Right lobe of liver (tissue), 6 donors: Measurements from ENCODE around the gene SPATA31D3. TPM values are rescaled to one million over a fixed set of nuclear protein-coding genes. Genes with fewer than 3 reads are reported as not detected.

Experiments used
- ATAC-seq, 4 donors: fragments of 200-7000 bp; cut with Tn5 transposase; one replicate each; pipeline ENCODE4 v1.9.1; 2020; ENCODE audit warnings: mild to moderate bottlenecking in 4 of 4, moderate library complexity in 4 of 4
- DNase-seq, 3 donors: peaks; one replicate each; pipeline ENCODE4 v3.0.0-alpha.2; 2020
- H3K27ac ChIP-seq, 3 donors: fragments of 200-600 bp; one replicate each; pipeline ENCODE4 v1.8.0; 2022
- H3K27me3 ChIP-seq, 2 donors: fragments of 200-600 bp; one replicate each; pipeline ENCODE4 v1.8.0; 2022
- H3K36me3 ChIP-seq, 4 donors: fragments of 200-600 bp; sonication (generic) in 1 of 4; one replicate each; pipeline versions ENCODE4 v1.5.1 to v1.8.0; 2017 to 2022; ENCODE audit warnings: control low read depth in 1 of 4
- H3K4me1 ChIP-seq, 4 donors: fragments of 200-600 bp; sonication (generic) in 1 of 4; one replicate each; pipeline versions ENCODE4 v1.5.1 to v1.8.0; 2017 to 2022; ENCODE audit warnings: control low read depth in 1 of 4
- H3K4me3 ChIP-seq, 3 donors: fragments of 200-600 bp; one replicate each; pipeline ENCODE4 v1.8.0; 2022
- H3K9me3 ChIP-seq, 4 donors: fragments of 200-600 bp; sonication (generic) in 1 of 4; one replicate each; pipeline versions ENCODE4 v1.5.1 to v1.8.0; 2017 to 2022; ENCODE audit warnings: control low read depth in 1 of 4
- CTCF ChIP-seq, 4 donors: fragments of 200-600 bp in 3 of 4; fragments of 450-650 bp in 1 of 4; IDR thresholded peaks; one replicate each; pipeline versions ENCODE4 v1.5.1 to v1.8.0; 2016 to 2022; ENCODE audit warnings: antibody characterized with exemption in 4 of 4, mild to moderate bottlenecking in 2 of 4
- POLR2A ChIP-seq: fragments of 450-650 bp; IDR thresholded peaks from one replicate; pipeline ENCODE4 v1.6.1; 2017; ENCODE audit warnings: antibody characterized with exemption, mild to moderate bottlenecking
- WGBS: methylation state at CpG from one replicate; pipeline ENCODE4 v1.1.6; 2018; ENCODE audit warnings: low coverage, low lambda C conversion rate; ENCODE audit not compliant: insufficient coverage; ENCODE audit errors: missing lambda C conversion rate; 5-methylcytosine and 5-hydroxymethylcytosine counted together
- intact Hi-C, 2 donors: fragments of 100-400 bp; cut with DNase I; formaldehyde crosslinking; loops; one replicate each; pipeline versions ENCODE4 v1.11.2 to v1.14.1; 2022
- total RNA-seq, 6 experiments: library from RNA; depleted of rRNA in 2 of 6; stranded (reverse); fragments of >200 nt in 2 of 6; fragmentation: NEBNext Ultra II Directional in 3 of 6; extraction: Animal tissue kit (Norgen Biotek cat#: 25700) in 3 of 6; gene quantifications; one replicate each; pipeline versions ENCODE4 v1.1.0 to v1.2.4, GENCODE V29; 2016 to 2023
- donor health status: DM: no; HTN: yes; CAD: no.
- donor health status: DM: no; HTN: no; CAD: no.
- donor health status: DM: no; HTN: no; CAD: no.
- donor health status: DM: no; HTN: yes; CAD: no.
- donor health status: DM: no; HTN: yes; CAD: no.

SPATA31D3 gene
- total RNA-seq, 6 experiments from 2014 or later: not detected

- Histone ChIP-seq H3K9me3 (no peaks in the 10 kb centered on the region), H3K27ac (no peak overlapping the region), H3K4me3 (no peak overlapping the region), H3K4me1 (no peaks in the 10 kb centered on the region), H3K36me3 (no peaks in the 10 kb centered on the region), H3K27me3 (no peaks in the 10 kb centered on the region)
- intact Hi-C loops: no loop called here
- ATAC-seq (no peak), DNase-seq (no peak)
- TF ChIP-seq POLR2A (no peak), CTCF (IDR thresholded peaks at IDR 0.05) (no peak)
- 62% methylated on average over 2 of the region's 2 CpGs for WGBS
These were observed 41.1 kb upstream of the SPATA31D3 start for GRCh38 chr9:81902196-81902595.

GRCh38 chr9:81902626-81903025 is 40.7 kb upstream of the SPATA31D3 start:
- DNase-seq (no peak), ATAC-seq (no peak)
- Histone ChIP-seq H3K4me1 (no peaks in the 10 kb centered on the region), H3K36me3 (no peaks in the 10 kb centered on the region), H3K4me3 (no peak overlapping the region), H3K27me3 (no peaks in the 10 kb centered on the region), H3K27ac (no peak overlapping the region), H3K9me3 (no peaks in the 10 kb centered on the region)
- WGBS: 81% methylated on average over 2 of the region's 3 CpGs
- intact Hi-C loops: no loop called here
- TF ChIP-seq CTCF (IDR thresholded peaks at IDR 0.05): no peak

GRCh38 chr9:81906671-81907070 is 36.6 kb upstream of the SPATA31D3 start:
- Histone ChIP-seq H3K27me3 (no peaks in the 10 kb centered on the region), H3K36me3 (no peaks in the 10 kb centered on the region), H3K4me3 (no peak overlapping the region), H3K27ac (no peak overlapping the region), H3K4me1 (peaks cover 0 to 3% (median 0%) of the 10 kb centered on the region in 4 donors), H3K9me3 (no peaks in the 10 kb centered on the region)
- DNase-seq (no peak), ATAC-seq (no peak)
- intact Hi-C loops: no loop called here
- TF ChIP-seq CTCF (IDR thresholded peaks at IDR 0.05) (no peak), POLR2A (no peak)
- WGBS: 63% methylated on average over 3 of the region's 3 CpGs

- TF ChIP-seq POLR2A: no peak
- TF ChIP-seq CTCF (IDR thresholded peaks at IDR 0.05): no peak
- ATAC-seq (peak; percentile 38 to 76 (median 55)), DNase-seq (no peak)
- Histone ChIP-seq H3K27ac (no peak overlapping the region), H3K4me1 (peaks cover 0 to 12% (median 0%) of the 10 kb centered on the region in 4 donors), H3K4me3 (no peak overlapping the region), H3K9me3 (no peaks in the 10 kb centered on the region), H3K27me3 (no peaks in the 10 kb centered on the region), H3K36me3 (no peaks in the 10 kb centered on the region)
- WGBS: 44% methylated on average over 6 of the region's 6 CpGs
- intact Hi-C loops: no loop called here
These were observed 31.2 kb upstream of the SPATA31D3 start for GRCh38 chr9:81912135-81912534.
